A549 treated with ZK216348 at 1 μM for 4 hours (cell line): ENCODE results near the gene ZNF727. TPM values are rescaled to one million over a fixed set of nuclear protein-coding genes. Genes with fewer than 3 reads are reported as not detected.

ENCODE experiments used
- total RNA-seq: library from RNA; stranded (reverse); fragments of 200-300 nt; extraction: Qiagen RNA extraction; gene quantifications from 5 replicates; pipeline ENCODE4 v1.2.3, GENCODE V29; 2022; ENCODE audit warnings: low read depth

The ZNF727 gene
- not detected in 5 replicates for total RNA-seq

GRCh38 chr7:64045301-64046040 lies at the start of gene ZNF727:
TSS of gene ZNF727 (plus strand) at chr7:64045434. CDS start at chr7:64045622, 188 bp downstream.

GRCh38 chr7:63998549-63998948 lies 46.7 kb upstream of the ZNF727 start, which contains the start of gene ZNF722:
TSS of gene ZNF722 (plus strand) at chr7:63998849. CDS start at chr7:63998962, 113 bp downstream.

Other genes starting within 250 kb of the ZNF727 start
- not detected in 5 replicates for gene ZNF722, start 46.6 kb upstream of the ZNF727 start, total RNA-seq
- gene ZNF735, start 161.8 kb downstream of the ZNF727 start, total RNA-seq, result not detected in 5 replicates
- gene ZNF679, start 183.0 kb downstream of the ZNF727 start, total RNA-seq, result not detected in 5 replicates